HG03442 (cell line): ENCODE results near the gene BORCS5.

ENCODE experiments used
- ATAC-seq: cut with Tn5 transposase; IDR thresholded peaks from one replicate; pipeline ENCODE4 v1.9.1; 2021; ENCODE audit warnings: mild to moderate bottlenecking, moderate library complexity; ENCODE audit not compliant: unreplicated experiment

Gene BORCS5

GRCh38 chr12:12510551-12510950 lies 153.7 kb downstream of the BORCS5 start:
- ATAC-seq = no peak

GRCh38 chr12:12511021-12511783 lies 154.3 kb downstream of the BORCS5 start:
- ATAC-seq = no peak

GRCh38 chr12:12511895-12512711 lies 155.2 kb downstream of the BORCS5 start:
- ATAC-seq = no peak

- no peak for ATAC-seq
Measured at GRCh38 chr12:12513416-12514006, 156.6 kb downstream of the BORCS5 start.

- ATAC-seq = no peak
Measured at GRCh38 chr12:12518464-12518845, 161.6 kb downstream of the BORCS5 start.

- no peak for ATAC-seq
Measured at GRCh38 chr12:12518919-12519318, 162.0 kb downstream of the BORCS5 start.
